Measurements from ENCODE around the gene IPO11.

DNA sequence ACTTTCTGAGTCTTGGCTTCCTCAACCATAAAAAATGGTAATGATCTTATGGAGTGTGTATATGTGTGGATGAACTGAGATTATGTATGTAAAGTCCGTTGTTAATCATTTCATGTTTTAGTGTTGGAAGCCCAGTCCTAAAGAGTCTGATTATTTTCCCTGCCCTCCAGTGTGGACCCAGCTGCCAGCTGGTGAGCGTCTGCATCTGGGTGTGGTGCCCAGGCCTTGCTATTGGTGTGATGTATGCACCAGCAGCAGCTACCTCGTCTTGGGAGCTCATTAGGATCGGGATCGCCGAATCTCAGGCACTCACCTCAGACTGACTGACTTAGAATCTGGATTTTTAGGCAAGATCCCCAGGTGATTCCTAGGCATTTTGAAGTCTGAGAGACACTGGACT is 229.9 kb downstream of the IPO11 start:
- no peak for TF ChIP-seq EZH2 (IDR thresholded peaks at IDR 0.05; ENCODE audit: low read depth)
- TF ChIP-seq CTCF (conservative IDR thresholded peaks at IDR 0.05): no peak
